ENCODE measurements around the gene JMJD1C.
"Not testable (repeated sequence)": the region's sequence is repeated elsewhere in the genome, so short reads cannot be mapped to it uniquely, and the experiment has no call there.

DNA sequence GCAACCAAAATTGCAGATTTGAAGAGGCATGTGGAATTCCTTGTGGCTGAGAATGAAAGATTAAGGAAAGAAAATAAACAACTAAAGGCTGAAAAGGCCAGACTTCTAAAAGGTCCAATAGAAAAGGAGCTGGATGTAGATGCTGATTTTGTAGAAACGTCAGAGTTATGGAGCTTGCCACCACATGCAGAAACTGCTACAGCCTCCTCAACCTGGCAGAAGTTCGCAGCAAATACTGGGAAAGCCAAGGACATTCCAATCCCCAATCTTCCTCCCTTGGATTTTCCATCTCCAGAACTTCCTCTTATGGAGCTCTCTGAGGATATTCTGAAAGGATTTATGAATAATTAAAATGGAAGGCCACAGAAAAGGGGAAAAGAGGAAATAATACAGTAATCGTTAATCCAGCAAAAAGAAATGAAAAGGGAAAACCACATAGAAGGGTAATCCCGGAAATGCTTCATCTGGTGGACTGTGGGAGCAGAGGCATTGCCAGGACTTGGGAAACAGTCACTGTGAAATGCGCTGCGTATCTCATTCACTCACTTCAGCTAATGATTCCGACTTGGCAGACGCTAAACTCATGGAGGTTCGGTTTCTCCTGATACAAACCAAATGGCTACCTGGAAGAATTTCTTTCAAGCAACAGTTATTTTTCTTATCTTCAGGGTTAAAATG lies 311.8 kb downstream of the JMJD1C start:
- TF ChIP-seq, protein P1, sequence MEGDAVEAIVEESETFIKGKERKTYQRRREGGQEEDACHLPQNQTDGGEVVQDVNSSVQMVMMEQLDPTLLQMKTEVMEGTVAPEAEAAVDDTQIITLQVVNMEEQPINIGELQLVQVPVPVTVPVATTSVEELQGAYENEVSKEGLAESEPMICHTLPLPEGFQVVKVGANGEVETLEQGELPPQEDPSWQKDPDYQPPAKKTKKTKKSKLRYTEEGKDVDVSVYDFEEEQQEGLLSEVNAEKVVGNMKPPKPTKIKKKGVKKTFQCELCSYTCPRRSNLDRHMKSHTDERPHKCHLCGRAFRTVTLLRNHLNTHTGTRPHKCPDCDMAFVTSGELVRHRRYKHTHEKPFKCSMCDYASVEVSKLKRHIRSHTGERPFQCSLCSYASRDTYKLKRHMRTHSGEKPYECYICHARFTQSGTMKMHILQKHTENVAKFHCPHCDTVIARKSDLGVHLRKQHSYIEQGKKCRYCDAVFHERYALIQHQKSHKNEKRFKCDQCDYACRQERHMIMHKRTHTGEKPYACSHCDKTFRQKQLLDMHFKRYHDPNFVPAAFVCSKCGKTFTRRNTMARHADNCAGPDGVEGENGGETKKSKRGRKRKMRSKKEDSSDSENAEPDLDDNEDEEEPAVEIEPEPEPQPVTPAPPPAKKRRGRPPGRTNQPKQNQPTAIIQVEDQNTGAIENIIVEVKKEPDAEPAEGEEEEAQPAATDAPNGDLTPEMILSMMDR (IDR thresholded peaks at IDR 0.05; ENCODE audit: low read depth, low read length), result not testable (repeated sequence)
- not testable (repeated sequence) for TF ChIP-seq EZH2phosphoT487 (IDR thresholded peaks at IDR 0.05; ENCODE audit: low read depth)
